HG02798 (cell line): Measurements from ENCODE around the gene MAML2.

Experiments
- ATAC-seq: cut with Tn5 transposase; IDR thresholded peaks from one replicate; pipeline ENCODE4 v1.9.1; 2021; ENCODE audit warnings: mild to moderate bottlenecking; ENCODE audit not compliant: unreplicated experiment, poor library complexity

Gene MAML2

DNA sequence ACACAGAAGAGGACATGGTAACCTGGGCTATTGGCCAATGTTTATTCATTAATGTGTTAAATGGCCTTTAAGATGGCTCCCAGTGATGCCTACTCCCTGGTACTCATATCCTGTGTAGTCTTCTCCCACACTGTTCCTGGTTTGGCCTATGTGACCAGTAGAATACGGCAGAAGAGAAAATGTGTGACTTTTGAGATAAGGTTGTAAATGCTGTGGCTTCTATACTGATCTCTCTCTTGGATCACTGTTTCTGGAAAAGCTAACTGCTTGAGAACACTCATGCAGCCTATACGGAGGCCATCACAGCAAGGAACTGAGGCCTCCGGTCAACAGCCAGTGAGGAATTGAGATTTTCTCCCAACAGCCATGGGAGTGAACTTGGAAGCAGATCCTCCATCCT lies 24.1 kb downstream of the MAML2 start:
- ATAC-seq, result no peak

DNA sequence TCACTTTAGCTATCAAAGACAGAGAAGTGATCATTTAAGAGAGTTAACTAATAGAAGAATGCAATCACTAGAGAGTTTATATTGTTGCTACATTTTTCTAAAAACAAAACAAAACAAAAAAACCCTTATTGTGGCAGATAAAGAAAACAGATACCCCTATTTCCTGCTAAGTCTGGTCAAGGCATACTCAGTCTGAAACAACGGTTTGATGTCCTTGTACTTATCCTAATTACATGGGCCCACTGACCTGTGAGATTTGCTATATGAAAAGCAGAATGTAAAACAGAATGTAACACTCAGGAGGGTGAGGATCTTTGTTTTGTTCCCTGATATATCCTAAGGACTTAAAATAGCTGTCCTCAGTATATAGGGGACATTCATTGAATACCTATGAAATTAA lies 24.6 kb downstream of the MAML2 start:
- no peak for ATAC-seq

DNA sequence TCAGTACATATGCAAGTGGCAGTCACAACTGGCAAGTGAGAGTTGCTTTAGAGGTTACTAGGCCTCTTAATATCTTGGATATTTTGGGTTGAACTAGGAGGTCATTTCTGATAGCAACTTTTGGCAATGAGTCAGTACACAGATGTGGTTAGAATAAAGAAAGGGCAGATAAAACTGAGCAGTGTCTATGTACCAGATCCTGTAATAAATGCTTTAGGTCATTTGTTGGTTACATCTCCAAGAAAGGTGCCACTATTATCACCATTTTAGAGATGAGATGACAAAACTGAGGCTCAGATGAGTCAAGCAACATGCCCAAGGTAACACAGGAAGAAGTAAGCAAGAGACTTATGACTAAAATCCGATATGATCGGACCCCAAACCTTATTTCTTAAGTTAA lies 25.0 kb downstream of the MAML2 start:
- ATAC-seq, result no peak

DNA sequence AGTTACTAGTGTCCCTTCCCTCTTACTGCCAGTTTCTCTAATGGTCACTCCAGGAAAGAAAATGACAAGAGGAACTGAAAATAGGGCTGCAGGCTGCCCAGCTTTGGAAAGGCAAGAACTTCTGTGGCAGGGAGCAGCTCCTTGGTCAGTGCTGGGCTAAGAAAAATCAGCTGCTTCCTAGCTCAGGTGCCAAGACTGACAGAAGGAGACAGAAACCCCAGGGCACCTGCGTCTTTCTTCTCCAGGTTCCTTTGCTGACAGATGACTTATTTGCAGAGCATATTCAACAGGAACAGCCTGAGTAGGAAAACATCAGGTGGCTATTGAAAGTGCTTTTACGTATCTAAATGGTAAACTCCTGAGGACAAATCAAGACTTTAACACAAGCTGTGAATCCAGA lies 25.4 kb downstream of the MAML2 start:
- ATAC-seq, result no peak

DNA sequence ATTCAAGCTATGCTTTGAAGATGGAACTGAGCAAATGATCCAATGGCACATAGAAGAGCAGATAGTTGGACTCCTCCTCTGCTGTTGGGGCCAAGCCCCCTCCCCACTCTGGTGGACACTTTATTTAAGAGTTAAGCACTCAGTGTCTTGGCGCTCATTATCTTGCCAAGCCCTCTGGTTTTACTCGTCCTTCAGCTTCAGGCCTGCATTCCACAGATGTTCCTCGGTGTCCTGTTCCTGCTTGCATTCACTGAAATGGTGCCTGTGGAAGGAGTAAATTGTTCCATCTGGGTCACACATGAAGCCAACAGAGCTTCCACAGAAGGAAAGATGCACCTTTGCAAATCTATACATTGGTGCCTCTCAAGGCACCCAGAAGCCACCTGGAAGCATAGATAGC lies 26.1 kb downstream of the MAML2 start:
- ATAC-seq, result no peak

DNA sequence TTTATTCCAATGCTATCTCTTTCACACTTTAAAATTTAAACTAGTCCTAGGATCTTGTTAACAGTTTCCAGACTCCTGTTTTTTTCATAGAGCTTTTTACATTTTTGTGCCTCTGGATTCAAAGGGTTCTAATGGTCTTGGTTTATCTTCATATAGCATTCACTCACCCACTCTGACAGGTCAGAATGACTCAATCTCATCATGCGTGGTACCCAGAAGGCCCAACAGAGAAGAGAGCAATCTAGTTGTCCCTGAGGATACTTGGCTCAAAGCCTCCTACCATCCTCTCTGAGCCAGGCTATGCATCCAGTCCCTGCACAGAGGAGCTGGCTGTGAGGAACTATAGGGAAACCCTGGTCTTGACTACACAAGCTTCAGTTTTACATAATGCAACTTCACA lies 27.5 kb downstream of the MAML2 start:
- ATAC-seq, result no peak

DNA sequence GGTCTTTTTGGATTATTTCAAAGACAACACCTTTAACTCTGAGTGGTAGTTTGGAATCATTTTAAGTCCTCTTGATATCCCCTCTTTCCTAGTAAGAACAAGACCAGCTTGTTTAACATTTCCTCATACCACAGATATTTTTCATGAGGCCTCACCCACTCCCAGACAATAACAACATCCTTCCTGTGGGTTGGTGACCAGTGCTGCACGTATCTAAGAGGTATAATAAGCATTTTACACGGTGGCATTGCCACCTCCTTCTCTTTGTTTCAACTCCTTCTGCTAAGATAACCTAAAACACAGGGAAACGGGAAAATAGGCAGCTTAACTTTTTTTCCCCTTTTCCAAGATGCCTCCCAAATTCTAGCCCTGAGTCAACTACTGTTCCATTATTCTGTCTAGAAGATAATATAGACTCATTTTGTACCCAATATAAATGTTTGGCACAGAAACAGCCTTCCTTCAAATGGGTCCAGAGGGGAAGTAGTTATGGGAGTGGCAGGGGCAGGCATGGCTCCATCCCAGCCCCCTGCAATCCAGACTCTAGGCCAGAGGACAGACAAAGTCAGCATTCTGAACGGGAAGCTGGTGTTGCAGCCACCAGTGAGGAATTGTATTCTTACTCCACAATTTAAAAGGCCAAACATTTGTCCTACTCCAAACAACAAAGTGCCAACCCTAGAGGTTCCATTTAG lies 28.5 kb downstream of the MAML2 start:
- no peak for ATAC-seq

DNA sequence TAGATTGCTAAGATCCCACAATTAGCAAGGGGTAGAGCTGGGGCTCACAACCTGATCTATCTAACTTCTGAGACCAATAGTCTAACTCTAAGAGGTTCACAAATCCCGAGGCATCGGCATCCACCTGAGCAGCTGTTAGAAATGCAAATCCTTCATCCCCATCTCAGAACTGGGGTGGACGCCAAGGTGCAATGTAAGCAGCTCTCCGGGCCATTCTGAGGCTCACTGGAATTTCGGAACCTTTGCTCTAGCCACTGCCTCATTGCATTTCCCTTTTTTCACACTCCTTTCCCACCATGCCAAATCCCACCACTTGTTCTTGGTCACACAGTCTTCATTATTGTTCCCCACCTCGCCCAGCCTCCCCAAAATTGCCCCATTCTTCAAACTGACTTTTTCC lies 29.8 kb downstream of the MAML2 start:
- no peak for ATAC-seq

DNA sequence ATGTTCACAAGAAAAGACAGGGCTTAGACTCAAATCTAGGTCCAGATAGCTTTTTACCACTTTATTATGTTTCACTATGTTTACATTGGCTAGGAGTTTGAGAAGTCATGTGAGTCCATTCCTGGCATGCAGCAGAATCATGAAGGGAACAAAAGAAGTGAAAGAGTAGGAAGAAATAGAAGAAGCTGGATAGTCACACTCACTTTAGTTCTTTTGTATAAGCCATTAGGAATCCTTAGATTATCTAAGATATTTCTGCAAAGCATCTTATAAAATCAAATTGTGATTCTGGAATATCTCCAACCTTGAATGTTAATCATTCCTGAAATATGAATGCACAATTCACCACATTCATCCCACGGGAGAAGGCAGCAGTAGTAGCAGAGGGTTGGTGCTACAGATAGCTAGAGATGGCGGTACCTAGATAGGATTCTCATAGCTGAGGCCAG lies 31.9 kb downstream of the MAML2 start:
- ATAC-seq, result no peak

DNA sequence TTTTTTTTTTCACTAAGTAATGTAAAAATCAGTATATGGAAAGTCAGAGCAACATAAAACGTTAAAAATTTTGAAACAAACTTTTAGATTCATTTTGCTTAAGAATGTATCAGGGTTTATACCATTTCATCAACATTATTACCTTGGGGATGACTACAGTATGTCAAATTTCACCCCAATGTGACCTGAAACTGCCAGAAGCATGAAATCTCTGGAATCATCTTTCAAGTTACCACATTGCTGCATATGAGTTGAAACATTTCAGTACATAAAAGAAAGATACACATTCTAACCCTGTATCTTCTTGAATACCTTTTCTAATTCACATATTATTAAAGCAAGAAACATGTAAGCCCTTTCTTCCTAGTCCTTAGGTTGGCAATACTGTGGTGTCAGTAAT lies 32.8 kb downstream of the MAML2 start:
- no peak for ATAC-seq

DNA sequence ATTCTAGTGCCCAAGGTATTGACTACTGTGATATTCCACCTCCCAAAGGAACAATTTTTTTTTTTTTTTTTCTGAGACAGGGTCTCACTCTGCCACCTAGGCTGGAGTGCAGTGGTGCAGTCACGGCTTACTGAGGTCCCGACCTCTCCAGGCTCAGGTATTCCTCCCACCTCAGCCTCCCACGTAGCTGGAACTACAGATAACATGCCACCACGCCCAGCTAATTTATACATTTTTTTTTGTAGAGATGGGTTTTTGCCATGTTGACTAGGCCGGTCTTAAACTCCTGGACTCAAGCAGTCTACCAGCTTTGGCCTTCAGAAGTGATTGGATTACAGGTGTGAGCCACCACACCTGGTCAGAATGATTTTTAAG lies 33.4 kb downstream of the MAML2 start:
- ATAC-seq, result no peak

DNA sequence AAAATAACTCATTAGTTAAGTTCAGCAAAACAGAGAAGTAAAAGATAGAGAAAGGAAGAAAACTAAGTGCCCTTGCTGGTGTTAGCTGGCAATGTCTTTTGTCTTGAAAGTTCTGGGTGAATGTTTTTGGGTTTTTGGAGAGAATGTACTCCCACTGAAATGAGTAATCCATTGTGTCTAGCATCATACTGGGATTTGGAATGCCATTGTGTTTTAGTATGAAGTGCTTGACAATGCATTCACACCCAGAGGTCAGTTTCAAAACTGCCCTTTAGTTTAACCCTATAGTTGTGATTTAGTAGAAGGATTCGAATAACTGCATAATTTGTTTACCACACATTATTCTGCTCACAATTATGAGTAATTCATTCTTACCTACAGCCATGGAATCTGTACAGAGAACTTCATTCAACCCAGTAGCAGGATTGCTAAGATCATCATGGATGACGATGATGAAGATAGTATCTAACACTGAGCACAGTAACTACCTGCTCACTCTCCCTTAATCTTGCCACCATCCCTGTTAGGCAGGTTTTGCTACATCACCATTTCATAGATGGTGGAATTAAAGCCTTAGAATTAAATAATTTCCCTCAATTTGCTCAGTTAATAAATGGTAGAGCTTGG lies 33.9 kb downstream of the MAML2 start:
- no peak for ATAC-seq

DNA sequence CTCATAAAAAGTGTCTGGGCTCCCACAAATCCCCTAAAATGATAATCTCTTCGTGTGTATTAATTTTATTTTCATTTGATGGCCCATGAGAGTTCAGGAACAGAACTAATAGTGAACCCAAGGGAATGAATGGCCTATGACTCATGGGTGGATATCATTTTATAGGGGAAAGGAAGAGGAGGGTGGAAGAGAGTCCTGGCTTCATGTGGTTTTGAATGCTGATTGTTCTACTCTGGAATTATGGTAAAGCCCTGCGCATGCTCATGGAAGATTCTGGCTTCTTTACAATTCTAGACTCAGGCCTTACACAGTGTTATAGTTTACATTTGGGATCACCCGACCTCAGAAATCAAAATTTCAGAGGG lies 35.2 kb downstream of the MAML2 start:
- no peak for ATAC-seq

DNA sequence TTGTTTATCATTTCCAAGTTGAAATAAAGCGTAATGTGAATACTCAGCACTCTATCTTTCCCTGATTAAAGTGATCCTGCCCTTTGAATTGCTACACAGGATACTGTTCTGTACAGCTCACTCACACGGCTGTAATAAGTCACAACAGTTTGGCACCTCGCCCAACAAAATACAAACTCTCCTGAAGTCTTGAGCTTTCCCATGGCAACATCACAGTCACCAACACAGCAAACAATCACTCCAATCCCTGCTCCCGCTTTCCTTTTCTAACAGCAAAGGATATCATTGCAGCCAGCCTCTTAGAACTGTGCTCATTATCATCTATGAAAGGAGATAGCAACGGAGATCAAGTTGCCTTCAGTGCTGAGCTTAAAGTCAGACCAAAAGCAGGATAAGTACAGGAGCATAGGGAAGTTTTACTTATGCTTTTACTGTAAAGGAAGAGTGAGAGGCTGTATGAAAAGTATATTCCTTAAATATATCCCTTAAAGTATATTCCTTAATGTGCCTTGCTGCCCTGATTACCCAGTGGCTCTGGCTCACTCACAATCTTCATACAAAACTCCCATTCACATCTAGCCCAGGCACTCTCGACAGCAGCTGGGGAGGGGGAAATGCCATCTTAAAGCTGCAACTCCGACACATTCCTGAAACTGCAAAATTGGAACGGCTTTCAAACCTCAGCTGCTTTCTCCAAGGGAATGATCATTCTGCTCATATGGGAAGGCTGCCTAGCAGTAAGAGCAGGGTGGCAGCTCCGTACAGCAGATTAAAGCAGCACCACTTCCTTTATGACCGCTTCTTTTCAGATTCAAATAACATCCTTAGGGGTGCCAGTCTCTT lies 35.8 kb downstream of the MAML2 start:
- no peak for ATAC-seq

DNA sequence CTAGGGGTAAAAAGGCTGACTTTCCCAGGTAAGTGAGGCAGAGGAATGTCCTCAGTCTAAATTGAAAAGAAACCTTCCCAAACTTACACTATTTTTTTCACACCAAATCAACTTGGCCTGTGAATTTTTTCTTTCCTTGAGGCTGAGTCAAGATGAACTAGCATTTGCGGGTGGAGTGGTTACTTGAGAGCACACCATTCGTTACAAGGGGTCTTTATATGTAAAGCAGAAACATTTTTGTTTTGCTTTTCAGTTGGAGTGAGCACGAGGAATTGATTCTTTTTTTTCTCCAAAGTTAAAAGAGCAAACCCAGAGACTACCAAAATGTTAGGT lies 36.4 kb downstream of the MAML2 start:
- no peak for ATAC-seq

DNA sequence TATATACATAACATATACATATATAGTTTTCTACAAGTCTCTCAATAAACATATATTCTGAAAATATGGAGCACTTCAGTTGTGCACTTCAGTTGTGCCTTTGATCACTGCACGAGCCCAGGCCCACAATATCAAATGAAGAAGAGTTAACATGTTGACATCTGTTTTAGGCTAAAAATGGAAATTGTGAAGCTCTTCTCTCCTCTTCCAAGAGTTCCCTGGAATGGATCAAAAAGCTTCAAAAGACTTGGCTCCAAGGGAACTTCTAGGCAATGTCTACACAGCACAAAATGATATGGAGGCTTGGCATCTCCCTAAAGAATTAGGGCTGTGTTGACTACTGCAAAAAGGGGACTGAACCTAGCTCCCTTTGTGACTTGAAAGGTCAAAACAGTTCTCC lies 36.9 kb downstream of the MAML2 start:
- no peak for ATAC-seq

DNA sequence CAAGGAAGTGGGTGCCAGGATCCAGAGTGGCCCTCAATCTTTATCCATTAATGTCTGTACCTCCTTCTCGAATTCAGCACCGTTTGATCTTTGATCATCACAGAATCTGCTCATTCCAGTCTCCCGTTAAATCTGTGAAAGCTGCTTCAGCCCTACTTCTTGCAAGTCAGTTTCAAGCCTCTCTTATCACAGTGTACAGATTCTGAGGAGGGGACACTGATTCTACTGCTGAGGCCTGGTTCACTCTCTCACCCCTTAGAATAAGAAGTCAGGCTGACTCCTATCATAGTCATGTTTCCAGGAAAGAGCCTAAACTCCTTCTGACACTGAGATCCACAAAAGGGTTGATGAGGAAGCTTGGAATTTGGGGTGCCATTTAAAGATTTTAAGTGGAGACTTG lies 39.0 kb downstream of the MAML2 start:
- no peak for ATAC-seq

DNA sequence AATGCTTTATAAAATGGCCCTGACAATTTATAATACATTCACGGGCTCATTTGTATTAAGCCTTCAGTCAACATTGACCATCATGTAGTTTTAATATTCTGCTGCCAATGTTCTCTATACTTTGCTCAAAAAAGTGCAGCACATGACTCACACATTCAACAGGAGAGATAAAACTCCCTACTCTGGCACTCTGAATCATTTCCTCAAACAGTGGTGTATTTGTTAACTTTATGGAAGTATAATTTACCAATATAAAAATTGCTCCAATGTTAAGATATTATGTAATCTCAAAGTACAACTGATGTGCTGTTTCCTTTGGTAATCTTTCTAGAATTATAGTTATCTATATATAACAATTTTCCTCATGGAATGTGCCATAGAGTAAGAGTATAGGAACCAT lies 39.9 kb downstream of the MAML2 start:
- ATAC-seq, result no peak

DNA sequence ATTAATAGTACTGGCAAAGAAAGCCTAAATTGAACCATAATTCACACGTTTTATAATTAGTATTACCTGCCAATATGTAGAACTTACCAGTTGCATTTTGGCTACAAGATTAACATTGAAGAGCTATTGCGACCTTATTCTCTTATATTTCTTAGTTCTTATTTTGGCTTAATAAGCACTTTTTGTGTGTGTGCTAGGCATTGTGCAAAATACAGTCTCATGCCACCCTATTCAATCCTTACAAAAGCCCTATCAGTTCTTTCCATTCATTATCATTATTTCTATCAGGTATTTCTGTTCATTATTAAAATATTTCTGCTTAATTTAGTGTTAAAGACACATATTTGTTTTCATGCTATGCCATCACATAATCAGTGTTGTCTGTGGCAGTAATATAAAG lies 41.2 kb downstream of the MAML2 start:
- no peak for ATAC-seq

DNA sequence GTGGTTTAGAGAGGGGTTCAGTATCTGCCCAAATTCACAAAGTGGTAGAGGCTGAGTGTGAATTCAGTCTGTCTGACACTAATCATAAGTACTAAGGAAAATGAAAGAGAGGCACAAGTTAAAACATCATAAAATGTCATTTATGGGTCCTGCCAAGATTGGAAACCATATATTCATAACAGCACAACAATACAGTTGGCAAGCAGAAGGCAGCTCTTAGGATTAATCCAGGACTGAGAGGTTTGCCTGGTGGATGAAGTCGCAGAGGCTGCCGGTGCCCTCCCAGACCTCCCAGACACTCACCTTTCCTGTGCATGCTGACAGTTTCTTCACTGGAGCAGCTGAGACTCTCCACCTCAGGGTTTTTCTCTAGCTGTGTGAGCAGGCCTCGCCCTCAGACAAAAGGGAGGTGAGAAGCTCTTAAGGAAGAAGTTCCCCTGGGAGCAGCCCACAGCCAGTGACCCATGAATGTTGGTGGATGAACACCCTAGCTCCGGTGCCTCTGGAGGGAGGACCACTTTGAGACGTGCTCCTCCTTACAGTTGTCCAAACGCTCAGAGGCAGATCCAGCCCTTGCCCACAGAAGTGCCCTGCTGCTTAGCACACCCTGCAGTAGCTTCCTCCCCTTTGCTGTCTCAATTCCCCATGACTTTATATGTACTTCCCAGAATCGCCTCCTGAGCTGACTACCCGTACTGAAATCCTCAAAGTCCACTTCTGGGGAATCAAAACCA lies 43.7 kb downstream of the MAML2 start:
- ATAC-seq, result no peak

DNA sequence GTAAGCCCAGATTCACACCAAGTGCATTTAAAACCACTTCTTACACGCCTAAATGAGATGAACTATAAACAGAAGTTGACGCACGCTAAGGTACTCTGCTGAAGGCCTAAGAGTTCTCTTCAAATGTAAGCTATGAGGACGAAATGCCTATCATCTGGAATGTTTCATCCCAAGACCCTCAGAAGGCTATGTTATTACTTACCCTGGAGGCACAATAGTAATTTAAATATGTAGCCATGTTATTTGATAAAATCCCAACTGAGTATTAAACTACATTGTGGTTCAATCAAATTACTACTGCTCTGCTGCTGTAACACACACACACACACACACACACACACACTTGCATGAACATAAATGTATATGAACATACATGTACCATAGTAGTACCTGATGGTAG lies 47.6 kb downstream of the MAML2 start:
- no peak for ATAC-seq
